Hepatocyte (in vitro differentiated cells): ENCODE results near the gene BLNK. TPM values are rescaled to one million over a fixed set of nuclear protein-coding genes. Genes with fewer than 3 reads are reported as not detected.

ENCODE experiments used
- DNase-seq: peaks from one replicate; pipeline ENCODE4 v3.0.0-alpha.2; 2016; ENCODE audit warnings: low spot score
- H2AFZ ChIP-seq: fragments of 200-600 bp; sonication (generic); 2 replicates; pipeline ENCODE4 v1.6.0; 2016; ENCODE audit warnings: antibody characterized with exemption, mild to moderate bottlenecking
- H3K27ac ChIP-seq: fragments of 200-600 bp; sonication (generic); 2 replicates; pipeline ENCODE4 v1.5.1; 2016; ENCODE audit warnings: mild to moderate bottlenecking
- H3K27me3 ChIP-seq: fragments of 200-600 bp; sonication (generic); 2 replicates; pipeline ENCODE4 v1.6.1; 2016
- H3K36me3 ChIP-seq: fragments of 200-600 bp; sonication (generic); replicated peaks from 2 replicates; pipeline ENCODE4 v1.5.1; 2016; ENCODE audit warnings: low read depth; ENCODE audit not compliant: insufficient read depth
- H3K4me1 ChIP-seq: fragments of 200-600 bp; sonication (generic); 2 replicates; pipeline ENCODE4 v1.5.1; 2016; ENCODE audit warnings: mild to moderate bottlenecking, moderate library complexity; ENCODE audit not compliant: insufficient read depth
- H3K4me2 ChIP-seq: fragments of 200-600 bp; sonication (generic); 2 replicates; pipeline ENCODE4 v1.6.0; 2016
- H3K4me3 ChIP-seq: fragments of 200-600 bp; sonication (generic); 2 replicates; pipeline ENCODE4 v1.5.1; 2016; ENCODE audit warnings: mild to moderate bottlenecking
- H3K79me2 ChIP-seq: fragments of 200-600 bp; sonication (generic); 2 replicates; pipeline ENCODE4 v1.6.0; 2017; ENCODE audit warnings: mild to moderate bottlenecking
- H3K9me2 ChIP-seq: fragments of 200-600 bp; sonication (generic); replicated peaks from 2 replicates; pipeline ENCODE4 v1.6.0; 2017; ENCODE audit warnings: mild to moderate bottlenecking; ENCODE audit not compliant: insufficient read depth
- H3K9me3 ChIP-seq: fragments of 200-600 bp; sonication (generic); 2 replicates; pipeline ENCODE4 v1.5.1; 2016; ENCODE audit warnings: low read depth, mild to moderate bottlenecking
- H4K20me1 ChIP-seq: fragments of 200-600 bp; sonication (generic); 2 replicates; pipeline ENCODE4 v1.6.0; 2016; ENCODE audit warnings: mild to moderate bottlenecking; ENCODE audit not compliant: insufficient read depth, poor library complexity, severe bottlenecking
- CTCF ChIP-seq: fragments of 200-600 bp; sonication (generic); IDR thresholded peaks from 2 replicates; pipeline ENCODE4 v1.5.1; 2016; ENCODE audit warnings: antibody characterized with exemption, mild to moderate bottlenecking; ENCODE audit not compliant: poor library complexity
- EZH2 ChIP-seq: fragments of 200-600 bp; sonication (generic); IDR thresholded peaks from 2 replicates; pipeline ENCODE4 v1.6.1; 2016; ENCODE audit warnings: antibody characterized with exemption, mild to moderate bottlenecking, borderline replicate concordance
- EZH2phosphoT487 ChIP-seq: fragments of 200-600 bp; sonication (generic); IDR thresholded peaks from one replicate; pipeline ENCODE4 v1.6.1; 2018; ENCODE audit warnings: antibody characterized with exemption, mild to moderate bottlenecking, low read depth, moderate library complexity; ENCODE audit not compliant: unreplicated experiment, severe bottlenecking
- WGBS: methylation state at CpG from one replicate; pipeline ENCODE4 v1.1.6; 2016; ENCODE audit warnings: low lambda C conversion rate; ENCODE audit errors: missing lambda C conversion rate; 5-methylcytosine and 5-hydroxymethylcytosine counted together
- polyA plus RNA-seq: library from polyadenylated mRNA; unstranded; fragments of >200 nt; fragmentation: Nextera tagmentation; extraction: Ambion mirVana; gene quantifications from 2 replicates; pipeline ENCODE4 v1.2.1, GENCODE V29; 2016
- total RNA-seq: library from RNA; depleted of rRNA; stranded (reverse); fragments of >200 nt; gene quantifications from 2 replicates; pipeline ENCODE4 v1.2.3, GENCODE V29; 2014

Gene BLNK
- total and polyA plus RNA-seq, 2 experiments from 2014 or later: 6.3 to 6.9 TPM

- Histone ChIP-seq H4K20me1 (no peaks in the 10 kb centered on the region), H3K4me1 (no peaks in the 10 kb centered on the region), H3K27me3 (no peaks in the 10 kb centered on the region), H3K4me2 (no peak within 1 kb of the TSS), H3K4me3 (no peak within 1 kb of the TSS), H3K36me3 (no peaks in the 10 kb centered on the region), H3K9me2 (no peaks in the 10 kb centered on the region), H3K79me2 (no peaks in the 10 kb centered on the region), H2AFZ (no peak within 1 kb of the TSS), H3K9me3 (no peaks in the 10 kb centered on the region), H3K27ac (no peak within 1 kb of the TSS)
- no peak for DNase-seq
- TF ChIP-seq EZH2: no peak
- no peak for TF ChIP-seq EZH2phosphoT487
- no peak for TF ChIP-seq CTCF
- 91% methylated on average over 8 of the region's 8 CpGs for WGBS
These were observed 32.9 kb upstream of the BLNK start, which contains the start of gene DNTT for GRCh38 chr10:96304230-96304629. TSS of gene DNTT (plus strand) at chr10:96304434. CDS start at chr10:96304498, 64 bp downstream.

GRCh38 chr10:96301616-96302015, 30.2 kb upstream of the BLNK start:
- H3K4me2 ChIP-seq: no peak overlapping the region
- no peak overlapping the region for H3K27ac ChIP-seq
- H4K20me1 ChIP-seq: no peaks in the 10 kb centered on the region
- H3K27me3 ChIP-seq: no peaks in the 10 kb centered on the region
- no peak for TF ChIP-seq EZH2
- no peak for TF ChIP-seq CTCF
- TF ChIP-seq EZH2phosphoT487: no peak
- H3K9me3 ChIP-seq: no peaks in the 10 kb centered on the region
- H2AFZ ChIP-seq: no peak overlapping the region
- no peak overlapping the region for H3K4me3 ChIP-seq
- no peaks in the 10 kb centered on the region for H3K79me2 ChIP-seq
- no peak for DNase-seq
- no peaks in the 10 kb centered on the region for H3K36me3 ChIP-seq
- 18% methylated on average over 1 of the region's 1 CpG for WGBS
- H3K9me2 ChIP-seq: no peaks in the 10 kb centered on the region
- no peaks in the 10 kb centered on the region for H3K4me1 ChIP-seq

DNA sequence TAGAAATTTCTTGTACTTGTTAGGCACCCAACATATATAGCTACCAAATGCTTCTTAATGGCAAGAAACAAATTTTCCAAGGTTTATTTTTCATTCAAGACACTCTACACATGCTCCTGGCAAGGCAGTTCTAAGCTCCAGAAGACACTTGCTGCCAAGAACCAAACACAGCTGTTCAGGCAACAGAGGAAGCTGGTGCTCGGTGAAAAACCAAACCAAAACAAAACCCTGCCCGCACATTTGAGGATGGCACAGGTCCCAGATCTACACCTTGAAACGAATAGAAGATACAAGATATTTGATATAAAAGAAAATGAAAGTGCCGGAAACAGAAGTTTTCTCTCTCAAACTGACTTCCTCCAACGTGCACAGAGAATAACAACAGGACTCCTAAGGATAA, 28.0 kb upstream of the BLNK start:
- Histone ChIP-seq H3K9me2 (no peaks in the 10 kb centered on the region), H3K4me2 (no peak overlapping the region), H3K9me3 (no peaks in the 10 kb centered on the region), H3K4me1 (no peaks in the 10 kb centered on the region), H3K79me2 (no peaks in the 10 kb centered on the region), H4K20me1 (no peaks in the 10 kb centered on the region), H3K4me3 (no peak overlapping the region), H3K36me3 (no peaks in the 10 kb centered on the region), H3K27ac (no peak overlapping the region), H2AFZ (no peak overlapping the region), H3K27me3 (no peaks in the 10 kb centered on the region)
- 76% methylated on average over 5 of the region's 5 CpGs for WGBS
- TF ChIP-seq CTCF (no peak), EZH2phosphoT487 (no peak), EZH2 (no peak)
- DNase-seq: no peak

DNA sequence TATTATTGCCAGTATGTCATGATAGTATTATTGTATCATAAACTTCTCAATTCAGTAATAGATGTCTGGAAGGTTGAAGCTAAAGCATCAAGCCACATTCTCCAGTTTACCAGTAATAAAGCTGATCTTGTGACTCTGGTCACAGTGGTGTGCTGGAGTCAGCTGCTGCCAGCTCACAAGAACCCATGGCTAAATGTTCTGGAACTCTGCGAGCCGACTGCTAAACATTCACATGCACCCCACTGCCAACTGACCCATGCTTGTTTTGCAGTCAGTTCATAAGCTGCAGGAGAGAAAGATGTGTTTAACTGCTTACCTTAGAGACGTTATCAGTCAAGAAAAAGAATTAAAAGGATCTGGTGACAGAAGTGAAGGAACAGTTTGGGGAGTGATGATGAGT, 27.0 kb upstream of the BLNK start:
- Histone ChIP-seq H3K27ac (no peak overlapping the region), H4K20me1 (no peaks in the 10 kb centered on the region), H3K9me3 (no peaks in the 10 kb centered on the region), H2AFZ (no peak overlapping the region), H3K4me1 (no peaks in the 10 kb centered on the region), H3K9me2 (no peaks in the 10 kb centered on the region), H3K4me3 (no peak overlapping the region), H3K36me3 (no peaks in the 10 kb centered on the region), H3K4me2 (no peak overlapping the region), H3K79me2 (no peaks in the 10 kb centered on the region), H3K27me3 (no peaks in the 10 kb centered on the region)
- WGBS: 81% methylated on average over 3 of the region's 3 CpGs
- TF ChIP-seq EZH2: no peak
- no peak for TF ChIP-seq CTCF
- TF ChIP-seq EZH2phosphoT487: no peak
- DNase-seq: no peak
